ENCODE measurements around the gene POLR1B. TPM values are rescaled to one million over a fixed set of nuclear protein-coding genes. Genes with fewer than 3 reads are reported as not detected.

POLR1B gene
- total and polyA plus RNA-seq, 2 of the 13 experiments (the other 11 are each of a cell fraction or from before 2014, with no cell fraction given): 18.3 to 46.0 TPM

DNA sequence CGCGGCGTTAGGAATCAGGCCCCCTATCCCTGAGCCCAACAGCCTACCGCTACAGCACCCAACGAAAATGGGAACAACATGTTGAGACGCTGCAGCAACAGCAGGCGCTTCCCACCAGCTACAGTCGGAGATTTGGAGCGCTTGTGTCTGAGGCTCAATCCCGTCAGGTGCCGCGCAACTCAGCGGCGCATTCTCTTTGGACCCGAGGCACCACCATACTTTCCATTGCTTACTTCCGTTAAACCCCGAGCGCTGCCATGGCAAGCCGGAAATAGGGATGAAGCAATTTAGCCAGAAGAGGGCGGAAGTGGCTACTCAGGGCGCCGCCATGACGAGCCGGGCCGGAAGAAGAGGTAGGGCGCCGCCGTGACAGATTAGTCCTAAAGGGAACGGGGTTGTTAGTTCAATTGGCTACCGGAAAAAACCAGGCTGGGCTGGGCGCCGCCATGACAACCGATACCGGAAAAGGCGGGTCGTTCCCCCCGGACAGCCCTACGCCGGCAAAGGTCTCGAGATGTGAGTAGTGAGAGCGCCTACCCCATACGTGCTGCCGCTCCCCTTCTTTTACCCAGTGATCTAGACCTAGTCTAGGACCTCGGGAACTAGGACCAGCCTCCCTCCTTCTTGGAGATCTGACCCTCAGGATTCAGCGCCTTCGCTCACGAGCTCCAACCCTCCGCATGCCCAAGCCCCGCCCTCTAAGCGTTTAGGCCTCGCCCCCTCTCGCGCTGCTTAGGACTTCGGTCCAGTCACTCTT is 42.0 kb downstream of the POLR1B start, which contains the start of gene CHCHD5 (continued):
- TF ChIP-seq, protein P1, sequence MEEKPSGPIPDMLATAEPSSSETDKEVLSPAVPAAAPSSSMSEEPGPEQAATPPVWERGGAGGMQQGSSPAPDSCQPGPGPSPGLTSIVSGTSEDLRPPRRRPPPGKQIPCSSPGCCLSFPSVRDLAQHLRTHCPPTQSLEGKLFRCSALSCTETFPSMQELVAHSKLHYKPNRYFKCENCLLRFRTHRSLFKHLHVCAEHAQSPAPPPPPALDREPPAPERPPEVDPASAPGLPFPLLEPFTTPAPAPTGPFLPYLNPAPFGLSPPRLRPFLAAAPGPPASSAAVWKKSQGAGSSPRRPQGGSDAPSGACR (CRISPR knock-in tag; IDR thresholded peaks at IDR 0.05): peak; percentile 98
- TF ChIP-seq ZNF205 (CRISPR knock-in tag; IDR thresholded peaks at IDR 0.05) (peak; percentile 47; the same call in 1 of the 2 replicates), GATA4 (IDR thresholded peaks at IDR 0.05; ENCODE audit: borderline replicate concordance, low read depth) (peak; percentile 74), ZBTB33 (CRISPR knock-in tag; IDR thresholded peaks at IDR 0.05) (no peak), ZNF672 (CRISPR knock-in tag; IDR thresholded peaks at IDR 0.05) (no peak), ZSCAN31 (CRISPR knock-in tag; IDR thresholded peaks at IDR 0.05; ENCODE audit: low read depth) (peak; percentile 90), NONO (IDR thresholded peaks at IDR 0.05) (no peak), NONO (CRISPR knock-in tag; conservative IDR thresholded peaks at IDR 0.05) (peak; percentile 65), HDAC1 (CRISPR knock-in tag; IDR thresholded peaks at IDR 0.05) (peak; percentile 96), ZEB1 (IDR thresholded peaks at IDR 0.05; ENCODE audit: insufficient replicate concordance, low read depth) (no peak), MEIS1 (CRISPR knock-in tag; IDR thresholded peaks at IDR 0.05; ENCODE audit: borderline replicate concordance) (peak; percentile 81), MED8 (CRISPR knock-in tag; IDR thresholded peaks at IDR 0.05; ENCODE audit: insufficient replicate concordance) (peak; percentile 71), ZNF224 (CRISPR knock-in tag; IDR thresholded peaks at IDR 0.05) (peak; percentile 91; the same call in 1 of the 2 replicates), ZNF512 (CRISPR knock-in tag; IDR thresholded peaks at IDR 0.05) (no peak), NCOA2 (CRISPR knock-in tag; IDR thresholded peaks at IDR 0.05) (no peak; the same call in none of the 2 replicates)
- TF ChIP-seq, protein P2, sequence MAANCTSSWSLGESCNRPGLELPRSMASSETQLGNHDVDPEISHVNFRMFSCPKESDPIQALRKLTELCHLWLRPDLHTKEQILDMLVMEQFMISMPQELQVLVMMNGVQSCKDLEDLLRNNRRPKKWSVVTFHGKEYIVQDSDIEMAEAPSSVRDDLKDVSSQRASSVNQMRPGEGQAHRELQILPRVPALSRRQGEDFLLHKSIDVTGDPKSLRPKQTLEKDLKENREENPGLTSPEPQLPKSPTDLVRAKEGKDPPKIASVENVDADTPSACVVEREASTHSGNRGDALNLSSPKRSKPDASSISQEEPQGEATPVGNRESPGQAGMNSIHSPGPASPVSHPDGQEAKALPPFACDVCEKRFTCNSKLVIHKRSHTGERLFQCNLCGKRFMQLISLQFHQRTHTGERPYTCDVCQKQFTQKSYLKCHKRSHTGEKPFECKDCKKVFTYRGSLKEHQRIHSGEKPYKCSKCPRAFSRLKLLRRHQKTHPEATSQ (CRISPR knock-in tag; IDR thresholded peaks at IDR 0.05; ENCODE audit: borderline replicate concordance): peak; percentile 90
- TF ChIP-seq, protein P3, sequence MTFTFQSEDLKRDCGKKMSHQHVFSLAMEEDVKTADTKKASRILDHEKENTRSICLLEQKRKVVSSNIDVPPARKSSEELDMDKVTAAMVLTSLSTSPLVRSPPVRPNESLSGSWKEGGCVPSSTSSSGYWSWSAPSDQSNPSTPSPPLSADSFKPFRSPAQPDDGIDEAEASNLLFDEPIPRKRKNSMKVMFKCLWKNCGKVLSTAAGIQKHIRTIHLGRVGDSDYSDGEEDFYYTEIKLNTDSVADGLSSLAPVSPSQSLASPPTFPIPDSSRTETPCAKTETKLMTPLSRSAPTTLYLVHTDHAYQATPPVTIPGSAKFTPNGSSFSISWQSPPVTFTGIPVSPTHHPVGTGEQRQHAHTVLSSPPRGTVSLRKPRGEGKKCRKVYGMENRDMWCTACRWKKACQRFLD (CRISPR knock-in tag; IDR thresholded peaks at IDR 0.05; ENCODE audit: borderline replicate concordance): peak; percentile 61; the same call in 1 of the 2 replicates
- TF ChIP-seq, protein P4, sequence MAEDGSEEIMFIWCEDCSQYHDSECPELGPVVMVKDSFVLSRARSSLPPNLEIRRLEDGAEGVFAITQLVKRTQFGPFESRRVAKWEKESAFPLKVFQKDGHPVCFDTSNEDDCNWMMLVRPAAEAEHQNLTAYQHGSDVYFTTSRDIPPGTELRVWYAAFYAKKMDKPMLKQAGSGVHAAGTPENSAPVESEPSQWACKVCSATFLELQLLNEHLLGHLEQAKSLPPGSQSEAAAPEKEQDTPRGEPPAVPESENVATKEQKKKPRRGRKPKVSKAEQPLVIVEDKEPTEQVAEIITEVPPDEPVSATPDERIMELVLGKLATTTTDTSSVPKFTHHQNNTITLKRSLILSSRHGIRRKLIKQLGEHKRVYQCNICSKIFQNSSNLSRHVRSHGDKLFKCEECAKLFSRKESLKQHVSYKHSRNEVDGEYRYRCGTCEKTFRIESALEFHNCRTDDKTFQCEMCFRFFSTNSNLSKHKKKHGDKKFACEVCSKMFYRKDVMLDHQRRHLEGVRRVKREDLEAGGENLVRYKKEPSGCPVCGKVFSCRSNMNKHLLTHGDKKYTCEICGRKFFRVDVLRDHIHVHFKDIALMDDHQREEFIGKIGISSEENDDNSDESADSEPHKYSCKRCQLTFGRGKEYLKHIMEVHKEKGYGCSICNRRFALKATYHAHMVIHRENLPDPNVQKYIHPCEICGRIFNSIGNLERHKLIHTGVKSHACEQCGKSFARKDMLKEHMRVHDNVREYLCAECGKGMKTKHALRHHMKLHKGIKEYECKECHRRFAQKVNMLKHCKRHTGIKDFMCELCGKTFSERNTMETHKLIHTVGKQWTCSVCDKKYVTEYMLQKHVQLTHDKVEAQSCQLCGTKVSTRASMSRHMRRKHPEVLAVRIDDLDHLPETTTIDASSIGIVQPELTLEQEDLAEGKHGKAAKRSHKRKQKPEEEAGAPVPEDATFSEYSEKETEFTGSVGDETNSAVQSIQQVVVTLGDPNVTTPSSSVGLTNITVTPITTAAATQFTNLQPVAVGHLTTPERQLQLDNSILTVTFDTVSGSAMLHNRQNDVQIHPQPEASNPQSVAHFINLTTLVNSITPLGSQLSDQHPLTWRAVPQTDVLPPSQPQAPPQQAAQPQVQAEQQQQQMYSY (CRISPR knock-in tag; IDR thresholded peaks at IDR 0.05): 0 out of 2 replicates have a peak, but pooled peaks have one; percentile 54

Measured in HepG2 (cell line).